HCT116 (cell line): ENCODE measurements around the gene P2RX1. TPM values are rescaled to one million over a fixed set of nuclear protein-coding genes. Genes with fewer than 3 reads are reported as not detected.

Experiments
- ATAC-seq: fragments of 200-7000 bp; cut with Tn5 transposase; 2 replicates; pipeline ENCODE4 v1.9.1; 2020; ENCODE audit warnings: mild to moderate bottlenecking, moderate library complexity
- BruUV-seq: library from RNA; stranded (reverse); fragments of 400-500 nt; replicated peaks from 2 replicates; lab custom pipeline; 2021; lab: Mats Ljungman, UMichigan
- CTCF ChIA-PET: fragments of 300-600 bp; sonication (Branson Sonifier 250); formaldehyde crosslinking; loops from one replicate; lab custom pipeline; 2021; ENCODE audit warnings: antibody characterized with exemption; lab: Charles Lee
- POLR2A ChIA-PET: fragments of 300-600, 350-600 bp; sonication (Branson Sonifier 250); formaldehyde crosslinking; loops from one replicate; lab custom pipeline; 2021; ENCODE audit warnings: antibody characterized with exemption; lab: Charles Lee
- RAD21 ChIA-PET, 2 experiments: fragments of 300-600 bp; sonication (Branson Sonifier 250); formaldehyde crosslinking; loops; one replicate each; lab custom pipeline; 2023; ENCODE audit warnings: low total read pairs in 2 of 2; ENCODE audit not compliant: uncharacterized antibody in 2 of 2, unreplicated experiment in 2 of 2, low non-redundant PET in 1 of 2; lab: Charles Lee
- DNase-seq: peaks from one replicate; pipeline ENCODE4 v3.0.0-alpha.2; 2010; ENCODE audit warnings: low read depth, low spot score
- H2AFZ ChIP-seq: fragments of 200-600 bp; shearing (Covaris generic), sonication (generic); 2 replicates; pipeline ENCODE4 v1.6.1; 2017; ENCODE audit warnings: low read depth, mixed run types, mixed read lengths, antibody characterized with exemption, low read length; ENCODE audit not compliant: poor library complexity, severe bottlenecking
- H3K27ac ChIP-seq: 2 replicates; pipeline ENCODE4 v1.5.1; 2012; ENCODE audit warnings: low read depth, low read length
- H3K27me3 ChIP-seq: fragments of 200-600 bp; sonication (generic); 2 replicates; pipeline ENCODE4 v1.6.1; 2016; ENCODE audit warnings: mixed run types, low read length, mixed read lengths; ENCODE audit not compliant: insufficient read depth
- H3K36me3 ChIP-seq, 2 experiments: fragments of 200-500 bp in 1 of 2; fragments of 200-600 bp in 1 of 2; sonication (Bioruptor generic) in 1 of 2; sonication (generic) in 1 of 2; 2 replicates each; pipeline versions ENCODE4 v1.5.1 to v1.6.1; 2014 to 2016; ENCODE audit warnings: low read length in 2 of 2, inconsistent platforms in 1 of 2, mixed read lengths in 1 of 2, mixed run types in 1 of 2; ENCODE audit not compliant: insufficient read depth in 2 of 2, control insufficient read depth in 1 of 2
- H3K4me1 ChIP-seq, 2 experiments: fragments of 200-600 bp in 1 of 2; sonication (generic) in 1 of 2; 2 replicates each; pipeline versions ENCODE4 v1.5.1 to v1.6.1; 2012 to 2017; ENCODE audit warnings: low read length in 2 of 2, inconsistent platforms in 1 of 2, mild to moderate bottlenecking in 1 of 2, mixed read lengths in 1 of 2, mixed run types in 1 of 2, moderate library complexity in 1 of 2; ENCODE audit not compliant: insufficient read depth in 2 of 2, control insufficient read depth in 1 of 2
- H3K4me2 ChIP-seq: fragments of 200-600 bp; sonication (generic); 2 replicates; pipeline ENCODE4 v1.6.1; 2017; ENCODE audit warnings: mixed run types, low read length, mixed read lengths
- H3K4me3 ChIP-seq, 2 experiments: fragments of 200-600 bp in 1 of 2; sonication (generic) in 1 of 2; replicated peaks in 1 of 2; 2 replicates each; pipeline ENCODE4 v1.5.1; 2011 to 2016; ENCODE audit warnings: low read length in 2 of 2, control low read depth in 1 of 2, low read depth in 1 of 2, mild to moderate bottlenecking in 1 of 2, mixed read lengths in 1 of 2, mixed run types in 1 of 2
- H3K79me2 ChIP-seq: fragments of 200-600 bp; sonication (generic); 2 replicates; pipeline ENCODE4 v1.6.1; 2017; ENCODE audit warnings: mild to moderate bottlenecking, mixed run types, low read length, moderate library complexity, mixed read lengths; ENCODE audit not compliant: insufficient read depth
- H3K9ac ChIP-seq: fragments of 200-600 bp; sonication (generic); 2 replicates; pipeline ENCODE4 v1.6.1; 2016; ENCODE audit warnings: low read length, mixed read lengths
- H3K9me2 ChIP-seq: fragments of 200-600 bp; sonication (generic), shearing (Covaris generic); 2 replicates; pipeline ENCODE4 v1.6.1; 2017; ENCODE audit warnings: mixed run types, mild to moderate bottlenecking, moderate library complexity; ENCODE audit not compliant: insufficient read depth
- H3K9me3 ChIP-seq, 2 experiments: fragments of 200-500 bp in 1 of 2; fragments of 200-600 bp in 1 of 2; sonication (Bioruptor generic) in 1 of 2; sonication (generic) in 1 of 2; 2 replicates each; pipeline ENCODE4 v1.6.1; 2014 to 2017; ENCODE audit warnings: low read length in 2 of 2, mixed read lengths in 2 of 2, inconsistent platforms in 1 of 2, low read depth in 1 of 2, mild to moderate bottlenecking in 1 of 2, mixed run types in 1 of 2, moderate library complexity in 1 of 2; ENCODE audit not compliant: control insufficient read depth in 1 of 2, insufficient read depth in 1 of 2
- H4K20me1 ChIP-seq: fragments of 200-600 bp; sonication (generic), shearing (Covaris generic); 2 replicates; pipeline ENCODE4 v1.6.1; 2017; ENCODE audit warnings: mixed run types, mild to moderate bottlenecking, moderate library complexity; ENCODE audit not compliant: insufficient read depth
- CBX3 ChIP-seq: IDR thresholded peaks from 2 replicates; pipeline ENCODE4 v1.6.1; 2012; ENCODE audit warnings: low read depth
- CEBPB ChIP-seq: IDR thresholded peaks from 2 replicates; pipeline ENCODE4 v1.6.1; 2012; ENCODE audit warnings: low read depth
- EGR1 ChIP-seq: IDR thresholded peaks from 2 replicates; pipeline ENCODE4 v1.6.1; 2012; ENCODE audit warnings: low read depth
- EZH2 ChIP-seq: fragments of 200-600 bp; sonication (generic); IDR thresholded peaks from 2 replicates; pipeline ENCODE4 v1.6.1; 2017; ENCODE audit warnings: antibody characterized with exemption, mixed run types
- EZH2phosphoT487 ChIP-seq: fragments of 200-600 bp; IDR thresholded peaks from 2 replicates; pipeline ENCODE4 v1.6.1; 2018; ENCODE audit warnings: antibody characterized with exemption, borderline replicate concordance
- FOSL1 ChIP-seq: IDR thresholded peaks from 2 replicates; pipeline ENCODE4 v1.6.1; 2012; ENCODE audit warnings: low read depth
- POLR2A ChIP-seq: IDR thresholded peaks from 2 replicates; pipeline ENCODE4 v1.7.0; 2011; ENCODE audit warnings: borderline replicate concordance; ENCODE audit not compliant: insufficient read depth, insufficient read length; ENCODE audit errors: extremely low read depth
- POLR2AphosphoS5 ChIP-seq: IDR thresholded peaks from 2 replicates; pipeline ENCODE4 v1.6.1; 2011; ENCODE audit warnings: mild to moderate bottlenecking, low read depth, low read length, moderate library complexity
- SP1 ChIP-seq: IDR thresholded peaks from 2 replicates; pipeline ENCODE4 v1.6.1; 2012; ENCODE audit warnings: low read depth
- ZFX ChIP-seq: fragments of 450-650 bp; IDR thresholded peaks from 2 replicates; pipeline ENCODE4 v1.6.1; 2017
- ZNF274 ChIP-seq: fragments of 200-500 bp; sonication (Bioruptor generic); IDR thresholded peaks from 2 replicates; pipeline ENCODE4 v1.6.1; 2014; ENCODE audit warnings: mild to moderate bottlenecking, low read depth, low read length, inconsistent platforms
- intact Hi-C: fragments of 100-400 bp; cut with micrococcal nuclease; formaldehyde crosslinking; loops from 2 replicates; pipeline ENCODE4 v1.10.0; 2022
- total RNA-seq: library from RNA; stranded (reverse); gene quantifications from one replicate; pipeline ENCODE4 v1.2.1, GENCODE V29; 2021; ENCODE audit not compliant: unreplicated experiment
- TF ChIP-seq, protein P1 (sequence below): IDR thresholded peaks from 2 replicates; pipeline ENCODE4 v1.6.1; 2011; ENCODE audit warnings: mild to moderate bottlenecking, low read length, moderate library complexity; ENCODE audit not compliant: insufficient replicate concordance; ENCODE audit errors: extremely low read depth
- TF ChIP-seq, protein P2 (sequence below): IDR thresholded peaks from 2 replicates; pipeline ENCODE4 v1.6.1; 2012

The P2RX1 gene
- total RNA-seq, 1 experiment from 2014 or later, result not detected

DNA sequence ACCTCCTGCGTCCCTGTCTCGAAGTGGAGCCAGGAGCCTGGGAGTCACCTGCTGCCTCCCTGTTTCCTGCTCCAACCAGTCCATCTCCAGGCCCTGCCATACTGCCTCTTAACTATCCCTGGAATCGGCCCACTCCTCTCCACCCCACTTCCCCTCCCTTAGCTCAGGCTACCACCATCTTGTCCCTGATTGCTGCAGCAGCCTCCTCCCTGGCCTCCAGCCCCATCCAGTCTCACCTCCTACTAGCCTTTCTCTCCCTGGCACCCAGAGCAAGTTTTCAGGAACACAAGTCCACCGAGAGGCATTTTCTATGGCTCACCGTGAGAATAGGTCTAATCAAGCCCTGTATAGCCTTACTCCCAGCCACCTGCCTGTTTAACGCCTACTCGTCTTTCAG is 22.5 kb downstream of the P2RX1 start:
- TF ChIP-seq FOSL1, result no peak
- TF ChIP-seq, protein P1, sequence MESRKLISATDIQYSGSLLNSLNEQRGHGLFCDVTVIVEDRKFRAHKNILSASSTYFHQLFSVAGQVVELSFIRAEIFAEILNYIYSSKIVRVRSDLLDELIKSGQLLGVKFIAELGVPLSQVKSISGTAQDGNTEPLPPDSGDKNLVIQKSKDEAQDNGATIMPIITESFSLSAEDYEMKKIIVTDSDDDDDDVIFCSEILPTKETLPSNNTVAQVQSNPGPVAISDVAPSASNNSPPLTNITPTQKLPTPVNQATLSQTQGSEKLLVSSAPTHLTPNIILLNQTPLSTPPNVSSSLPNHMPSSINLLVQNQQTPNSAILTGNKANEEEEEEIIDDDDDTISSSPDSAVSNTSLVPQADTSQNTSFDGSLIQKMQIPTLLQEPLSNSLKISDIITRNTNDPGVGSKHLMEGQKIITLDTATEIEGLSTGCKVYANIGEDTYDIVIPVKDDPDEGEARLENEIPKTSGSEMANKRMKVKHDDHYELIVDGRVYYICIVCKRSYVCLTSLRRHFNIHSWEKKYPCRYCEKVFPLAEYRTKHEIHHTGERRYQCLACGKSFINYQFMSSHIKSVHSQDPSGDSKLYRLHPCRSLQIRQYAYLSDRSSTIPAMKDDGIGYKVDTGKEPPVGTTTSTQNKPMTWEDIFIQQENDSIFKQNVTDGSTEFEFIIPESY, result no peak
- RAD21 ChIA-PET, result no interaction called here
- ATAC-seq (no peak), DNase-seq (no peak)
- H3K9ac ChIP-seq, result peak overlapping the region; percentile 55
- CTCF ChIA-PET, result interaction anchor here (1.4 to 1.8 kb wide), 3 partner anchors 20 to 156 kb away, joined by 4 to 8 read pairs (median 5); partner anchors contain the start of gene NCBP3
- no peaks in the 10 kb centered on the region for H3K9me2 ChIP-seq
- POLR2A ChIA-PET, result no interaction called here
- H3K27ac ChIP-seq, result peak overlapping the region; percentile 87
- peak overlapping the region; percentile 84 for H3K4me2 ChIP-seq
- peaks cover 46 to 59% of the 10 kb centered on the region in 2 experiments for H3K4me1 ChIP-seq
- no peaks in the 10 kb centered on the region for H3K27me3 ChIP-seq
- no peak overlapping the region for H2AFZ ChIP-seq
- peak overlapping the region; percentile 39 to 57; a peak in 3 of 4 replicates for H3K4me3 ChIP-seq
- no peaks in the 10 kb centered on the region for H3K36me3 ChIP-seq
- no peaks in the 10 kb centered on the region for H4K20me1 ChIP-seq
- no peaks in the 10 kb centered on the region for H3K9me3 ChIP-seq
- peaks cover 5% of the 10 kb centered on the region; the same call in 1 of the 2 replicates for H3K79me2 ChIP-seq
- no TSS peak for BruUV-seq
- intact Hi-C loops, result no loop called here

DNA sequence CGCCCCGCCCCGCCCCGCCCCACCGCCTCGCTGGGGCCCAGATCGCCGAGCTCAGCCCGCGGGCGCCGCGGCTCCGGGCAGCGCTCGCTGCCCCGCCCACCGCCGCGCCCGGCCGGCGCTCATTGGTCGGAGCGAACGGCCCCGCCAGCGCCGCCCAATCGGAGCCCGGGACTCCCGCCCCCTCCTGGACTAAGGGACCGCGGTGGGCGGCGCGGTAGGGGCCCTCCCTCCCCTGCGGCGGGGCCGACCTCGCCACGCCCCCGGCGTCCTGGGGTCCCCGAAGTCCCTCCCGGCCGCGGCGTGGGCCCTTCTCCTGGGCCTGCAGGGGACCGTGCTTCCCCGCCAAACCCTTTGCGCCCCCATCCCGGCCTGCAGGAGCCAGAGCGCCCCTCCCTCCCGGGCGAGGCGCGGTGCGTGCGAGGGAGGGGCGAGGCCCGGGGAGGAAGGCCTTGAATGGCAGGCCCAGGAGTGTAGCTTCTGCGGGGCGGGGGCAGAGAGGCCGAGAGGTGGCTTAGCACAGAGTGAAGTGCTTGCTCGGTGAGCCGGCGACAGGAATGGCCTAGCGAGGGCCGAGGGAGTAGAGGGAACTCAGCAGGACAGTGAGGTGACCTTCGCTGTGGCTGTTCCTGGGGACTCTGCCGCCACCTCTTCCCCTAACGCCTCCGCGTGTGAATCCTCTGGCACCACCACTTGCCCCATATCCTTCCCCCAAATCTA is 23.1 kb downstream of the P2RX1 start, which contains the start of gene CAMKK1:
CAMKK1 (minus strand) TSS at position 51 of the 717 bp plus-strand sequence. CDS start 7,366 bp downstream, outside the sequence.
- intact Hi-C loops, result no loop called here
- Histone ChIP-seq H3K9me2 (no peaks in the 10 kb centered on the region), H3K27me3 (no peaks in the 10 kb centered on the region), H2AFZ (no peak within 1 kb of the TSS), H3K36me3 (no peaks in the 10 kb centered on the region), H4K20me1 (no peaks in the 10 kb centered on the region), H3K9ac (peak within 1 kb of the TSS; percentile 76), H3K4me1 (peaks cover 49 to 65% of the 10 kb centered on the region in 2 experiments), H3K4me2 (peak within 1 kb of the TSS; percentile 89), H3K27ac (peak within 1 kb of the TSS; percentile 87), H3K4me3 (peak within 1 kb of the TSS; percentile 57 to 74), H3K79me2 (peaks cover 5% of the 10 kb centered on the region; the same call in 1 of the 2 replicates), H3K9me3 (no peaks in the 10 kb centered on the region)
- POLR2A ChIA-PET, result no interaction called here
- DNase-seq (peak; percentile 45), ATAC-seq (peak; percentile 79)
- BruUV-seq, result no TSS peak
- CTCF ChIA-PET, result interaction anchor here (0.8 to 1.8 kb wide), 5 partner anchors 21 to 156 kb away, joined by 3 to 8 read pairs (median 4); partner anchors contain the start of gene NCBP3
- RAD21 ChIA-PET, result interaction anchor here in 1 of 2 experiments (1.0 kb wide), 1 partner anchor 21 kb away, joined by 3 read pairs; no protein-coding TSS in a partner anchor
- TF ChIP-seq ZNF274 (no peak), ZFX (peak; percentile 17; the same call in 1 of the 2 replicates), POLR2AphosphoS5 (peak; percentile 46), CEBPB (no peak), SP1 (no peak; the same call in none of the 2 replicates), CBX3 (no peak), EZH2phosphoT487 (no peak), FOSL1 (no peak), EZH2 (no peak), POLR2A (no peak), EGR1 (peak; percentile 52; the same call in 1 of the 2 replicates)
- TF ChIP-seq, protein P2, sequence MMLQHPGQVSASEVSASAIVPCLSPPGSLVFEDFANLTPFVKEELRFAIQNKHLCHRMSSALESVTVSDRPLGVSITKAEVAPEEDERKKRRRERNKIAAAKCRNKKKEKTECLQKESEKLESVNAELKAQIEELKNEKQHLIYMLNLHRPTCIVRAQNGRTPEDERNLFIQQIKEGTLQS, result no peak
- TF ChIP-seq, protein P1, result no peak
